Subcutaneous adipose tissue (tissue), 4 donors: ENCODE data around the gene GNS. TPM values are rescaled to one million over a fixed set of nuclear protein-coding genes. Genes with fewer than 3 reads are reported as not detected.

Experiments
- CTCF ChIP-seq: fragments of 450-650 bp; IDR thresholded peaks from one replicate; pipeline ENCODE4 v1.5.1; 2016; ENCODE audit warnings: low read depth, mild to moderate bottlenecking, control low read depth, antibody characterized with exemption, moderate library complexity
- total RNA-seq, 4 donors: library from RNA; depleted of rRNA; stranded (reverse); fragments of >200 nt; gene quantifications; one replicate each; pipeline ENCODE4 v1.1.0, GENCODE V29; 2016

Gene GNS
- total RNA-seq, 4 donors from 2014 or later: 143 to 384 (median 184) TPM

GRCh38 chr12:64743206-64743605 lies 16.0 kb downstream of the GNS start:
- no peak for TF ChIP-seq CTCF

- no peak for TF ChIP-seq CTCF
These were observed 16.8 kb downstream of the GNS start for GRCh38 chr12:64742416-64742815.

- no peak for TF ChIP-seq CTCF
These were observed 18.6 kb downstream of the GNS start for GRCh38 chr12:64740646-64741045.

GRCh38 chr12:64739778-64740177 lies 19.4 kb downstream of the GNS start:
- no peak for TF ChIP-seq CTCF

- TF ChIP-seq CTCF: no peak
These were observed 21.7 kb downstream of the GNS start for GRCh38 chr12:64737539-64737938.

- no peak for TF ChIP-seq CTCF
These were observed 22.4 kb downstream of the GNS start for GRCh38 chr12:64736771-64737170.

- no peak for TF ChIP-seq CTCF
These were observed 23.8 kb downstream of the GNS start for GRCh38 chr12:64735442-64735841.

- TF ChIP-seq CTCF: no peak
These were observed 25.3 kb downstream of the GNS start for GRCh38 chr12:64733857-64734256.
